Panc1 (cell line): ENCODE results near the gene ZNF592.

ENCODE experiments used
- POLR2AphosphoS5 ChIP-seq: IDR thresholded peaks from 2 replicates; pipeline ENCODE4 v1.6.1; 2012; ENCODE audit warnings: mild to moderate bottlenecking, low read depth, low read length, moderate library complexity
- TCF7L2 ChIP-seq: IDR thresholded peaks from 2 replicates; pipeline ENCODE4 v1.6.1; 2011; ENCODE audit warnings: mild to moderate bottlenecking, low read depth, low read length, inconsistent platforms
- TF ChIP-seq, protein P1 (sequence below): fragments of 450-650 bp; IDR thresholded peaks from 2 replicates; pipeline ENCODE4 v1.5.1; 2017; ENCODE audit warnings: mild to moderate bottlenecking

DNA sequence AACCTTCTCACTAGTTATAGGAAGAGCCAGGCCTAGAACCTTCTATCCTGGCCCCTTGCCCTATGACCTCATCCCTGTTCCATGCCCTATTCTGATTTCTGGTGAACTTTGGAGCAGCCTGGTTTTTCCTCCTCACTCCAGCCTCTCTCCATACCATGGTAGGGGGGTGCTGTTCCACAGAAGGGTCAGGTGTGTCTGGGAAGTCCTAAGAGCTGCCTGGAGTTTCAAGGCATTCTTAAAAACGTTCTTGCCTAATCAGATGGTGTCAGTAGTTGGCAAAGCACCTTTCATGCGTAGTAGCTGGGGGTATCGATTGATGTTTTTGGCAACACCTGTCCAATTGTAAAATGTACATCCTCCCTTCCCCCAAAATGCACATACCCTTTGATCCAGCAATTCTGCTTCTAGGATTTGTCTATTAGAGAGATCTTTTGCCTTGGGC lies 52.0 kb downstream of the ZNF592 start:
- TF ChIP-seq, protein P1, sequence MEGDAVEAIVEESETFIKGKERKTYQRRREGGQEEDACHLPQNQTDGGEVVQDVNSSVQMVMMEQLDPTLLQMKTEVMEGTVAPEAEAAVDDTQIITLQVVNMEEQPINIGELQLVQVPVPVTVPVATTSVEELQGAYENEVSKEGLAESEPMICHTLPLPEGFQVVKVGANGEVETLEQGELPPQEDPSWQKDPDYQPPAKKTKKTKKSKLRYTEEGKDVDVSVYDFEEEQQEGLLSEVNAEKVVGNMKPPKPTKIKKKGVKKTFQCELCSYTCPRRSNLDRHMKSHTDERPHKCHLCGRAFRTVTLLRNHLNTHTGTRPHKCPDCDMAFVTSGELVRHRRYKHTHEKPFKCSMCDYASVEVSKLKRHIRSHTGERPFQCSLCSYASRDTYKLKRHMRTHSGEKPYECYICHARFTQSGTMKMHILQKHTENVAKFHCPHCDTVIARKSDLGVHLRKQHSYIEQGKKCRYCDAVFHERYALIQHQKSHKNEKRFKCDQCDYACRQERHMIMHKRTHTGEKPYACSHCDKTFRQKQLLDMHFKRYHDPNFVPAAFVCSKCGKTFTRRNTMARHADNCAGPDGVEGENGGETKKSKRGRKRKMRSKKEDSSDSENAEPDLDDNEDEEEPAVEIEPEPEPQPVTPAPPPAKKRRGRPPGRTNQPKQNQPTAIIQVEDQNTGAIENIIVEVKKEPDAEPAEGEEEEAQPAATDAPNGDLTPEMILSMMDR: no peak
- TF ChIP-seq TCF7L2 (no peak), POLR2AphosphoS5 (no peak)
